Endothelial cell of umbilical vein (primary cell): Measurements from ENCODE around the gene ITPR1. TPM values are rescaled to one million over a fixed set of nuclear protein-coding genes. Genes with fewer than 3 reads are reported as not detected.

ENCODE experiments used
- BruUV-seq: library from RNA; stranded (reverse); fragments of 400-500 nt; replicated peaks from 2 replicates; lab custom pipeline; 2021; lab: Mats Ljungman, UMichigan
- CTCF ChIA-PET: fragments of 300-600, 350-600 bp; sonication (Branson Sonifier 250); formaldehyde crosslinking; loops from one replicate; lab custom pipeline; 2021; ENCODE audit warnings: antibody characterized with exemption, inconsistent platforms; lab: Charles Lee
- POLR2A ChIA-PET: fragments of 300-600, 350-600 bp; sonication (Branson Sonifier 250); formaldehyde crosslinking; loops from one replicate; lab custom pipeline; 2021; ENCODE audit warnings: antibody characterized with exemption, inconsistent platforms; lab: Charles Lee
- DNase-seq: peaks from one replicate; pipeline ENCODE4 v3.0.0-alpha.2; 2011; ENCODE audit warnings: low read depth, low spot score
- FAIRE-seq: peaks from 2 replicates; lab custom pipeline; 2011; peaks lifted over from hg19 to GRCh38; lab: Jason Lieb, UNC
- H2AFZ ChIP-seq: 2 replicates; pipeline ENCODE4 v1.6.0; 2012; ENCODE audit warnings: low read depth, low read length, control low read depth, inconsistent platforms
- H3K27ac ChIP-seq: 2 replicates; pipeline ENCODE4 v1.5.1; 2011; ENCODE audit warnings: low read depth, mild to moderate bottlenecking, control low read depth, low read length, moderate library complexity; ENCODE audit not compliant: insufficient read depth
- H3K27me3 ChIP-seq, 2 experiments: 2 replicates each; pipeline versions ENCODE4 v1.6.0 to v1.6.1; 2011; ENCODE audit warnings: low read length in 2 of 2, mixed read lengths in 1 of 2; ENCODE audit not compliant: control insufficient read depth in 2 of 2, insufficient read depth in 2 of 2
- H3K36me3 ChIP-seq, 2 experiments: 2 replicates in 1 of 2; 3 replicates in 1 of 2; pipeline ENCODE4 v1.5.1; 2011; ENCODE audit warnings: low read length in 2 of 2, mild to moderate bottlenecking in 1 of 2, moderate library complexity in 1 of 2; ENCODE audit not compliant: control insufficient read depth in 2 of 2, insufficient read depth in 2 of 2; ENCODE audit errors: extremely low read depth in 1 of 2
- H3K4me1 ChIP-seq: 3 replicates; pipeline ENCODE4 v1.5.1; 2011; ENCODE audit warnings: mild to moderate bottlenecking, low read length; ENCODE audit not compliant: control insufficient read depth, insufficient read depth; ENCODE audit errors: extremely low read depth
- H3K4me2 ChIP-seq: 2 replicates; pipeline ENCODE4 v1.6.1; 2011; ENCODE audit warnings: low read length, control low read depth, mixed read lengths; ENCODE audit not compliant: insufficient read depth
- H3K4me3 ChIP-seq, 3 experiments: fragments of 200-600 bp in 1 of 3; sonication (generic), shearing (Covaris generic) in 1 of 3; replicated peaks in 1 of 3; 2 replicates each; pipeline ENCODE4 v1.5.1; 2011 to 2016; ENCODE audit warnings: control low read depth in 3 of 3, low read length in 3 of 3, mild to moderate bottlenecking in 2 of 3, inconsistent platforms in 1 of 3, low read depth in 1 of 3, moderate library complexity in 1 of 3; ENCODE audit not compliant: insufficient read depth in 1 of 3
- H3K79me2 ChIP-seq: 2 replicates; pipeline ENCODE4 v1.6.0; 2012; ENCODE audit warnings: low read length, inconsistent platforms; ENCODE audit not compliant: control insufficient read depth, insufficient read depth
- H3K9ac ChIP-seq: replicated peaks from 2 replicates; pipeline ENCODE3; 2011; ENCODE audit warnings: low read length, control low read depth; ENCODE audit not compliant: insufficient read depth; ENCODE audit errors: extremely low read depth
- H3K9me1 ChIP-seq: replicated peaks from 3 replicates; pipeline ENCODE4 v1.6.0; 2011; ENCODE audit warnings: mild to moderate bottlenecking, low read length; ENCODE audit not compliant: control insufficient read depth, insufficient read depth; ENCODE audit errors: extremely low read depth
- H3K9me3 ChIP-seq: replicated peaks from 2 replicates; pipeline ENCODE4 v1.5.1; 2012; ENCODE audit warnings: low read length, inconsistent platforms; ENCODE audit not compliant: control insufficient read depth, insufficient read depth
- H4K20me1 ChIP-seq: replicated peaks from 2 replicates; pipeline ENCODE3; 2011; ENCODE audit warnings: mild to moderate bottlenecking, low read length; ENCODE audit not compliant: control insufficient read depth, insufficient read depth; ENCODE audit errors: extremely low read depth
- CTCF ChIP-seq, 2 donors: IDR thresholded peaks; 1 replicate in 1 of 2; 2 replicates in 1 of 2; pipeline ENCODE4 v1.5.1; 2011; ENCODE audit warnings: low read length in 2 of 2, mild to moderate bottlenecking in 2 of 2, moderate library complexity in 2 of 2, control low read depth in 1 of 2, inconsistent platforms in 1 of 2, low read depth in 1 of 2; ENCODE audit not compliant: insufficient read depth in 1 of 2; ENCODE audit errors: extremely low read depth in 1 of 2
- EZH2 ChIP-seq: IDR thresholded peaks from 2 replicates; pipeline ENCODE4 v1.6.1; 2012; ENCODE audit warnings: borderline replicate concordance, low read depth, mild to moderate bottlenecking, moderate library complexity, low read length, inconsistent platforms; ENCODE audit not compliant: severe bottlenecking
- FOS ChIP-seq: IDR thresholded peaks from 2 replicates; pipeline ENCODE4 v1.6.1; 2011; ENCODE audit warnings: mild to moderate bottlenecking, low read length, moderate library complexity, borderline replicate concordance; ENCODE audit not compliant: insufficient read depth
- GATA2 ChIP-seq: IDR thresholded peaks from 2 replicates; pipeline ENCODE4 v1.7.0; 2011; ENCODE audit warnings: low read depth, mild to moderate bottlenecking, moderate library complexity, mixed read lengths, low read length; ENCODE audit not compliant: insufficient read length, insufficient read depth
- JUN ChIP-seq: IDR thresholded peaks from 2 replicates; pipeline ENCODE4 v1.6.1; 2011; ENCODE audit warnings: borderline replicate concordance, low read depth; ENCODE audit not compliant: insufficient read length, insufficient read depth
- MAX ChIP-seq: IDR thresholded peaks from 2 replicates; pipeline ENCODE4 v1.6.1; 2011; ENCODE audit not compliant: insufficient read depth, insufficient read length
- MYC ChIP-seq: IDR thresholded peaks from one replicate; pipeline ENCODE4 v1.6.1; 2011; ENCODE audit warnings: mild to moderate bottlenecking, low read depth, low read length
- POLR2A ChIP-seq: IDR thresholded peaks from 2 replicates; pipeline ENCODE4 v1.6.1; 2012; ENCODE audit warnings: low read depth, mild to moderate bottlenecking, control low read depth, low read length
- POLR2AphosphoS5 ChIP-seq: IDR thresholded peaks from 2 replicates; pipeline ENCODE4 v1.6.1; 2012; ENCODE audit warnings: low read depth, mild to moderate bottlenecking, control low read depth, low read length, moderate library complexity; ENCODE audit not compliant: insufficient read depth
- dilution Hi-C: fragments of 300-500 bp; cut with MboI; formaldehyde crosslinking; loops from one replicate; pipeline ENCODE4 v1.15.0; 2019; ENCODE audit warnings: low sequenced_read_pairs; ENCODE audit not compliant: extremely low pct_ligation_motif_present
- intact Hi-C: fragments of 100-400 bp; cut with micrococcal nuclease; formaldehyde crosslinking; loops from one replicate; pipeline ENCODE4 v1.10.0; 2022
- polyA plus RNA-seq, 4 experiments: library from polyadenylated mRNA; depleted of rRNA in 3 of 4; stranded (reverse) in 3 of 4; unstranded in 1 of 4; fragments of >200 nt; gene quantifications; 2 replicates each; pipeline versions ENCODE4 v1.2.1 to v1.2.3, GENCODE V29; 2011 to 2012; ENCODE audit warnings: missing spikeins in 1 of 4
- total RNA-seq: library from RNA; stranded (reverse); gene quantifications from 2 replicates; pipeline ENCODE4 v1.2.3, GENCODE V29; 2021

The ITPR1 gene
- total and polyA plus RNA-seq, 2 donors (not counting 3 experiments of a cell fraction or from before 2014, with no cell fraction given): 5.1 to 16.1 TPM

- H3K4me2 ChIP-seq: no peak overlapping the region
- intact Hi-C loops: no loop called here
- DNase-seq: no peak
- dilution Hi-C loops: no loop called here
- no peak overlapping the region for H3K9ac ChIP-seq
- H3K27ac ChIP-seq: no peak overlapping the region
- POLR2A ChIA-PET: no interaction called here
- CTCF ChIA-PET: no interaction called here
- no peaks in the 10 kb centered on the region for H3K79me2 ChIP-seq
- no peak overlapping the region for H3K4me3 ChIP-seq
- BruUV-seq: no TSS peak
- H3K4me1 ChIP-seq: no peaks in the 10 kb centered on the region
- TF ChIP-seq EZH2 (no peak), JUN (no peak), MAX (no peak), FOS (no peak), GATA2 (no peak), MYC (no peak), CTCF (IDR thresholded peaks at IDR 0.05; ENCODE audit: extremely low read depth in 1 of 2, insufficient read depth in 1 of 2, low read depth in 1 of 2, low read length in 2 of 2) (no peak), POLR2A (no peak), POLR2AphosphoS5 (no peak)
- no peaks in the 10 kb centered on the region for H3K36me3 ChIP-seq
- no peak overlapping the region for H2AFZ ChIP-seq
- no peak for FAIRE-seq
- no peaks in the 10 kb centered on the region for H4K20me1 ChIP-seq
- H3K27me3 ChIP-seq: no peaks in the 10 kb centered on the region
- H3K9me3 ChIP-seq: no peaks in the 10 kb centered on the region
- H3K9me1 ChIP-seq: no peaks in the 10 kb centered on the region
These were observed 120.2 kb downstream of the ITPR1 start for GRCh38 chr3:4613366-4613765.
